ENCODE data around the gene ZBTB43. TPM values are rescaled to one million over a fixed set of nuclear protein-coding genes. Genes with fewer than 3 reads are reported as not detected.
"Not testable (repeated sequence)": the region's sequence is repeated elsewhere in the genome, so short reads cannot be mapped to it uniquely, and the experiment has no call there.

ZBTB43 gene
- total RNA-seq, 1 donor from 2014 or later, result 12.7 TPM

GRCh38 chr9:126788046-126788445 lies 16.8 kb upstream of the ZBTB43 start:
- ATAC-seq, result no peak
- intact Hi-C loops (cut with DNase I), result loop anchor here (10.0 kb wide), 1 partner anchor 173 kb away; the partner anchor contains the start of gene LMX1B
- no peak for DNase-seq (ENCODE audit: low spot score)

GRCh38 chr9:126788634-126789349 lies 16.0 kb upstream of the ZBTB43 start:
- ATAC-seq (no peak), DNase-seq (ENCODE audit: low spot score) (no peak)
- intact Hi-C loops (cut with DNase I), result loop anchor here (10.0 kb wide), 1 partner anchor 174 kb away; the partner anchor contains the start of gene LMX1B

GRCh38 chr9:126790561-126790960 lies 14.3 kb upstream of the ZBTB43 start:
- DNase-seq (ENCODE audit: low spot score) (no peak), ATAC-seq (no peak)
- intact Hi-C loops (cut with DNase I), result no loop called here

DNA sequence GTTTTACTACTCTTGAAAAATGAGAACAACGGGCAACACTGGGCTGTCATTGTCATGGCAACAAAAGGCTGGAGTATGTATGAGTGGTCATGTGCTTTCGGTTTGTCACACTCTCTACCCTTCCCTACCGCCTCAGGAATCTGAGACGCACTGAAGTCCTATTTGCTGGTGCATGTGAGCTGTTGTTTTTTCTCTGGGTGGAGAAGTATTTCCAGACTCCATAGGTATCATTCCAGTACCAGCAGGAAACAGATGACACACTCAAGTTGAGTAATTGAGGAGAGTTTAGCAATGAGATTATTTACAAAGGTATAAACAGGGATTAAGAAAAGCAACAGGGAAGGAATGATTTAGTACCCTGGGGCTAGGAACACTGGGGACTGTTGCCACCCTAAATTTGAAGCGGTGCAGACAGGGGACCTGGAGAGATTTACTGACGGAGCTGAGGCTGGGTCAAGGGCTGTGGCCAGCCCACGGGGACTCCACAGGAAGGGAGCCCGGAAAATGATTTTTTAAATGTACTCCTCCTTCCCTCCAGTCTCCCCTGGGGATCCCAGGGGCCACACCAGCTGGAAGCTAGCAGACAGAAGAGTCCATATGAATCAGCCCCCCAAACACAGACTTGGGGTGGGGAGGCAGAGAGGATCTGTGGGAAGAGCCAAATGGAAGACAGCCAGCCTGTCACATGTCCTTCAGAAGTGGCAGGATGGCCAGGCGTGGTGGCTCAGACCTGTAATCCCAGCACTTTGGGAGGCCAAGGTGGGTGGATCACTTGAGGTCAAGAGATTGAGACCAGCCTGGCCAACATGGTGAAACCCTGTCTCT lies 13.2 kb upstream of the ZBTB43 start:
- intact Hi-C loops (cut with DNase I), result no loop called here
- DNase-seq (ENCODE audit: low spot score) (no peak), ATAC-seq (no peak)

GRCh38 chr9:126793686-126794417 lies 11.0 kb upstream of the ZBTB43 start:
- peak; percentile 48 for DNase-seq (ENCODE audit: low spot score)
- no peak for ATAC-seq
- intact Hi-C loops (cut with DNase I), result no loop called here

- DNase-seq (ENCODE audit: low spot score) (no peak), ATAC-seq (no peak)
- intact Hi-C loops (cut with DNase I), result no loop called here
Observed at GRCh38 chr9:126794441-126794840, 10.4 kb upstream of the ZBTB43 start.

- intact Hi-C loops (cut with DNase I), result no loop called here
- DNase-seq (ENCODE audit: low spot score) (no peak), ATAC-seq (no peak)
Observed at GRCh38 chr9:126796758-126797157, 8.1 kb upstream of the ZBTB43 start.

GRCh38 chr9:126797903-126798302 lies 6.9 kb upstream of the ZBTB43 start:
- DNase-seq (ENCODE audit: low spot score), result no peak
- intact Hi-C loops (cut with DNase I), result no loop called here
- ATAC-seq, result no peak

GRCh38 chr9:126799034-126799433 lies 5.8 kb upstream of the ZBTB43 start:
- intact Hi-C loops (cut with DNase I), result no loop called here
- DNase-seq (ENCODE audit: low spot score), result no peak

GRCh38 chr9:126802318-126803059 lies 2.4 kb upstream of the ZBTB43 start:
- intact Hi-C loops (cut with DNase I), result no loop called here

More at GRCh38 chr9:126799034-126799433, 5.8 kb upstream of the ZBTB43 start:
- ATAC-seq, result no peak

DNA sequence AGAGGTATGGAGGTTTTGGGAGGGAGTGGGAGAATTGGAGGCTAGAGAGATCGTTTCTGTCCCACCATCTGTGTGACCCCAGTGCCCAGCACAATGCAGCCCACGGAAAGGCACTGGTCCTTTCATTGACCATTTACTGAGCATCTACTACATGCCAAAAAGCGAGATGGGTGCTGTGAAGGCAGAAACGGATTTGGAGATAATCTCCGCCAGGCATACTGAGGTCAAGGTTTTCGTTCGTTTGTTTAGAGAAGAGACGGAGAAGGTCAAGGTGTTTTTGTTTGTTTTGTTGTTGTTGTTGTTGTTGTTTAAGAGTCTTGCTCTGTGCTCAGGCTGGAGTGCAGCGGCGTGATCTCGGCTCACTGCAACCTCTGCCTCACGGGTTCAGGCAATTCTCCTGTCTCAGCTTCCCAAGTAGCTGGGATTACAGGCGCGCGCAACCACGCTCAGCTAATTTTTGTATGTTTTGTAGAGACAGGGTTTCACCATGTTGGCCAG lies 593 bp upstream of the ZBTB43 start:
- peak; percentile 2 for ATAC-seq
- intact Hi-C loops (cut with DNase I), result no loop called here
- no peak for DNase-seq (ENCODE audit: low spot score)

More at GRCh38 chr9:126802318-126803059, 2.4 kb upstream of the ZBTB43 start:
- ATAC-seq (no peak), DNase-seq (ENCODE audit: low spot score) (no peak)

GRCh38 chr9:126805554-126806262 lies 868 bp downstream of the ZBTB43 start:
- intact Hi-C loops (cut with DNase I), result no loop called here
- DNase-seq (ENCODE audit: low spot score) (no peak), ATAC-seq (no peak)

GRCh38 chr9:126806336-126806735 lies 1.5 kb downstream of the ZBTB43 start:
- ATAC-seq (no peak), DNase-seq (ENCODE audit: low spot score) (no peak)
- intact Hi-C loops (cut with DNase I), result no loop called here

DNA sequence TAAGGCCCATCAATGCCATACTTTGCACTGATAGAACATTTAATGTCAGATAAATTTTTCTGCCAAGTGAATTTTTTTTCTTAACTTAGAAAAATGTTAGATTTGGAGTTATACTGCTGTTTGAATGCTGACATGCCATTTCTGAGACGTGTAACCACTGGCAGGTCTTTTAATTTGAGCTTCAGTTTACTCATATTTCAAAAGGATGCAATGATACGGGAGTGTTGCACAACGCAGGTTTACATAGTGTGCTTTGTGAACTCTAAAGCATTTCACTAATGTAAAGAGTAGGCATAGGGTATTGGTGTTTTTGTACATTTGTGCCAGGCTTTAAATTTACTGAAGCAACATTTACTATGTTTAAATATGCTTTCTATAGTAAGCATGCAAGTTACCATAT lies 4.2 kb downstream of the ZBTB43 start:
- DNase-seq (ENCODE audit: low spot score) (no peak), ATAC-seq (no peak)
- intact Hi-C loops (cut with DNase I), result no loop called here

GRCh38 chr9:126810221-126810620 lies 5.4 kb downstream of the ZBTB43 start:
- ATAC-seq; intact Hi-C loops (cut with DNase I): not testable (repeated sequence)

GRCh38 chr9:126813072-126813471 lies 8.2 kb downstream of the ZBTB43 start:
- ATAC-seq (no peak), DNase-seq (ENCODE audit: low spot score) (no peak)
- intact Hi-C loops (cut with DNase I), result no loop called here

More at GRCh38 chr9:126810221-126810620, 5.4 kb downstream of the ZBTB43 start:
- DNase-seq (ENCODE audit: low spot score), result not testable (repeated sequence)

DNA sequence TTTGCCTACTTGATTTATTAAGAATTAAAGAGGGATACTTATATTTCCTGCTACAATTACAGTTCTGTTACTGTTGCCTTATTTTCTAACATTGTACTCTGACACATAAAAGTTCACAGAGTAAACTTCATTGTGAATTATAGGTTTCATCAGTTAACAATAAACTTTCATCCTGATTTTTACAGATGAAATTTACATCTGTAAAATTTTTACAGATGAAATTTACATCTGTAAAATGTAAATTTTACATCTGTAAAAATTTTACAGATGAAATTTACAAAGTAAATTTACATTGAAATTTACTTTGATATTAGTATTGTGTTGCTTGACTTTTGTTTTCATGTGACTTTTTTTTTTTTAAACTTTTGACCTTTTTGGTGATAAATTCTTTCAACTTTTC lies 9.3 kb downstream of the ZBTB43 start:
- intact Hi-C loops (cut with DNase I), result no loop called here
- ATAC-seq (no peak), DNase-seq (ENCODE audit: low spot score) (no peak)

- intact Hi-C loops (cut with DNase I); DNase-seq (ENCODE audit: low spot score); ATAC-seq: not testable (repeated sequence)
Observed at GRCh38 chr9:126817615-126818014, 12.8 kb downstream of the ZBTB43 start.

Data from sciatic nerve (tissue), 2 donors.